Neural cell (in vitro differentiated cells): ENCODE results near the gene COL1A1.

Experiments
- CTCF ChIP-seq: fragments of 450-650 bp; IDR thresholded peaks from 2 replicates; pipeline ENCODE4 v1.5.1; 2014; ENCODE audit warnings: antibody characterized with exemption, mild to moderate bottlenecking, moderate library complexity; ENCODE audit not compliant: poor library complexity, severe bottlenecking
- EP300 ChIP-seq: fragments of 450-650 bp; conservative IDR thresholded peaks from 2 replicates; pipeline ENCODE4 v1.6.1; 2014; ENCODE audit warnings: antibody characterized with exemption, mild to moderate bottlenecking, moderate library complexity; ENCODE audit not compliant: poor library complexity, severe bottlenecking
- EZH2 ChIP-seq: fragments of 200-600, 300-800 bp; shearing (Covaris generic), sonication (generic); IDR thresholded peaks from 2 replicates; pipeline ENCODE4 v1.6.1; 2014; ENCODE audit warnings: antibody characterized with exemption, low read length, borderline replicate concordance, mild to moderate bottlenecking; ENCODE audit not compliant: insufficient read depth, poor library complexity, severe bottlenecking
- POLR2AphosphoS5 ChIP-seq: IDR thresholded peaks from 2 replicates; pipeline ENCODE4 v1.6.1; 2012
- RAD21 ChIP-seq: fragments of 450-650 bp; conservative IDR thresholded peaks from 2 replicates; pipeline ENCODE4 v1.6.1; 2014; ENCODE audit warnings: antibody characterized with exemption, mild to moderate bottlenecking, moderate library complexity
- REST ChIP-seq: IDR thresholded peaks from 2 replicates; pipeline ENCODE4 v1.6.1; 2012; ENCODE audit warnings: borderline replicate concordance
- SMC3 ChIP-seq: fragments of 450-650 bp; conservative IDR thresholded peaks from 2 replicates; pipeline ENCODE4 v1.6.1; 2014; ENCODE audit warnings: antibody characterized with exemption, mild to moderate bottlenecking, moderate library complexity; ENCODE audit not compliant: poor library complexity

- TF ChIP-seq REST (no peak), CTCF (no peak), POLR2AphosphoS5 (no peak), SMC3 (no peak), RAD21 (no peak), EP300 (no peak), EZH2 (no peak)
Observed at GRCh38 chr17:50135316-50136095, 65.9 kb downstream of the COL1A1 start.
